Gastrocnemius medialis (tissue), 4 donors: Measurements from ENCODE around the gene IGF2BP3.

Experiments
- POLR2A ChIP-seq, 2 donors: fragments of 450-650 bp; IDR thresholded peaks; one replicate each; pipeline ENCODE4 v1.6.1; 2017; ENCODE audit warnings: antibody characterized with exemption in 2 of 2, mild to moderate bottlenecking in 2 of 2, moderate library complexity in 2 of 2
- TF ChIP-seq, protein P1 (sequence below), 5 experiments: fragments of 450-650 bp in 3 of 5; fragments of 200-600 bp in 2 of 5; sonication (generic) in 2 of 5; IDR thresholded peaks in 4 of 5; conservative IDR thresholded peaks in 1 of 5; 1 replicate in 4 of 5; 2 replicates in 1 of 5; pipeline ENCODE4 v1.5.1; 2016 to 2019; ENCODE audit warnings: antibody characterized with exemption in 5 of 5, mild to moderate bottlenecking in 3 of 5, moderate library complexity in 3 of 5

DNA sequence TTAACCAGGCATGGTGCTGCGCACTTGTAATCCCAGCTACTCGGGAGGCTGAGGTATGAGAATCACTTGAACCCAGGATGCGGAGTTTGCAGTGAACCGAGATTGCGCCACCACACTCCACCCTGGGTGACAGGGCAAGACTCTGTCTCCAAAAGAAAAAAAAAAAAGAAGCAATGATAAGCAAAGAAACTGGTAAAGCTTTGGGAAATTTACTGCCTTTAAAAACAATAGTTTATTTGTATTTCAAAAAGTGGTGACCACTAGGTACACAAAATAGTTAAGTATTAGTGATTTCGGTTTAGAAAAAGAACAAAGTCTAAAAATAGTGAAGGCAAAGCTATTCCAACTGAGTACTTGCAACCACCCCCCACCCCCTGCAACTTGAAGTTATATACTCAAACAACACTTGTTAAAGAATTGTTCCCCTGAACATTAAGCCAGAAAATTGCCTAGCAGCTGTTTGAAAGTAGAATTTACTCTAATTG is 133.4 kb downstream of the IGF2BP3 start:
- no peak for TF ChIP-seq POLR2A (IDR thresholded peaks at IDR 0.05)
- TF ChIP-seq, protein P1, sequence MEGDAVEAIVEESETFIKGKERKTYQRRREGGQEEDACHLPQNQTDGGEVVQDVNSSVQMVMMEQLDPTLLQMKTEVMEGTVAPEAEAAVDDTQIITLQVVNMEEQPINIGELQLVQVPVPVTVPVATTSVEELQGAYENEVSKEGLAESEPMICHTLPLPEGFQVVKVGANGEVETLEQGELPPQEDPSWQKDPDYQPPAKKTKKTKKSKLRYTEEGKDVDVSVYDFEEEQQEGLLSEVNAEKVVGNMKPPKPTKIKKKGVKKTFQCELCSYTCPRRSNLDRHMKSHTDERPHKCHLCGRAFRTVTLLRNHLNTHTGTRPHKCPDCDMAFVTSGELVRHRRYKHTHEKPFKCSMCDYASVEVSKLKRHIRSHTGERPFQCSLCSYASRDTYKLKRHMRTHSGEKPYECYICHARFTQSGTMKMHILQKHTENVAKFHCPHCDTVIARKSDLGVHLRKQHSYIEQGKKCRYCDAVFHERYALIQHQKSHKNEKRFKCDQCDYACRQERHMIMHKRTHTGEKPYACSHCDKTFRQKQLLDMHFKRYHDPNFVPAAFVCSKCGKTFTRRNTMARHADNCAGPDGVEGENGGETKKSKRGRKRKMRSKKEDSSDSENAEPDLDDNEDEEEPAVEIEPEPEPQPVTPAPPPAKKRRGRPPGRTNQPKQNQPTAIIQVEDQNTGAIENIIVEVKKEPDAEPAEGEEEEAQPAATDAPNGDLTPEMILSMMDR (IDR thresholded peaks at IDR 0.05 in 4 of 5, conservative IDR thresholded peaks at IDR 0.05 in 1 of 5): no peak
